OCI-LY7 (cell line): ENCODE results near the gene SLC39A13. TPM values are rescaled to one million over a fixed set of nuclear protein-coding genes. Genes with fewer than 3 reads are reported as not detected.

Experiments
- BruUV-seq: library from RNA; stranded (reverse); fragments of 400-500 nt; replicated peaks from 2 replicates; lab custom pipeline; 2021; lab: Mats Ljungman, UMichigan
- CTCF ChIA-PET: fragments of 300-600 bp; sonication (Branson Sonifier 250); formaldehyde crosslinking; loops from one replicate; lab custom pipeline; 2022; ENCODE audit warnings: antibody characterized with exemption; ENCODE audit not compliant: unreplicated experiment; lab: Charles Lee
- POLR2A ChIA-PET: fragments of 300-600 bp; sonication (Branson Sonifier 250); formaldehyde crosslinking; loops from one replicate; lab custom pipeline; 2022; ENCODE audit warnings: antibody characterized with exemption; lab: Charles Lee
- DNase-seq: peaks from one replicate; pipeline ENCODE4 v3.0.0-alpha.2; 2015; ENCODE audit warnings: low spot score
- H2AFZ ChIP-seq: fragments of 200-600 bp; sonication (generic), shearing (Covaris generic); 2 replicates; pipeline ENCODE4 v1.6.1; 2014; ENCODE audit warnings: mild to moderate bottlenecking, antibody characterized with exemption, low read length, moderate library complexity
- H3K27ac ChIP-seq: fragments of 200-600 bp; sonication (generic); 2 replicates; pipeline ENCODE4 v1.5.1; 2014; ENCODE audit warnings: mixed run types, low read depth, mild to moderate bottlenecking, moderate library complexity, low read length, inconsistent platforms; ENCODE audit not compliant: poor library complexity, severe bottlenecking
- H3K36me3 ChIP-seq: fragments of 200-600 bp; sonication (generic); 2 replicates; pipeline ENCODE4 v1.6.1; 2014; ENCODE audit warnings: mild to moderate bottlenecking, antibody characterized with exemption, low read length, moderate library complexity, mixed read lengths; ENCODE audit not compliant: insufficient read depth
- H3K4me1 ChIP-seq: fragments of 200-600 bp; sonication (generic); 2 replicates; pipeline ENCODE4 v1.5.1; 2014; ENCODE audit warnings: mild to moderate bottlenecking, low read length; ENCODE audit not compliant: insufficient read depth, poor library complexity, severe bottlenecking
- H3K4me2 ChIP-seq: fragments of 200-600 bp; sonication (generic); 2 replicates; pipeline ENCODE4 v1.6.1; 2014; ENCODE audit warnings: mild to moderate bottlenecking, low read length
- H3K4me3 ChIP-seq: fragments of 200-600 bp; sonication (generic); 2 replicates; pipeline ENCODE4 v1.5.1; 2014; ENCODE audit warnings: mild to moderate bottlenecking, low read depth, low read length; ENCODE audit not compliant: poor library complexity, severe bottlenecking
- H3K79me2 ChIP-seq: fragments of 200-600 bp; sonication (generic); 2 replicates; pipeline ENCODE4 v1.6.1; 2016; ENCODE audit warnings: low read depth, mild to moderate bottlenecking, low read length, moderate library complexity, mixed read lengths; ENCODE audit not compliant: insufficient read depth
- H3K9me2 ChIP-seq: fragments of 200-600 bp; sonication (generic); 2 replicates; pipeline ENCODE4 v1.6.1; 2016; ENCODE audit warnings: mild to moderate bottlenecking, low read length, mixed read lengths; ENCODE audit not compliant: insufficient read depth
- H3K9me3 ChIP-seq: fragments of 200-600 bp; sonication (generic); 2 replicates; pipeline ENCODE4 v1.6.1; 2014; ENCODE audit warnings: mild to moderate bottlenecking, mixed run types, low read length, mixed read lengths
- H4K20me1 ChIP-seq: fragments of 200-600 bp; sonication (generic); 2 replicates; pipeline ENCODE4 v1.6.1; 2014; ENCODE audit warnings: mild to moderate bottlenecking, antibody characterized with exemption, low read length, moderate library complexity, mixed read lengths; ENCODE audit not compliant: insufficient read depth
- EZH2phosphoT487 ChIP-seq: fragments of 200-600 bp; sonication (generic); IDR thresholded peaks from 2 replicates; pipeline ENCODE4 v1.6.1; 2018; ENCODE audit warnings: low read depth, borderline replicate concordance, mild to moderate bottlenecking, mixed run types, antibody characterized with exemption, low read length, moderate library complexity, mixed read lengths
- intact Hi-C: fragments of 100-400 bp; cut with micrococcal nuclease; formaldehyde crosslinking; loops from one replicate; pipeline ENCODE4 v1.10.0; 2022; ENCODE audit not compliant: unreplicated experiment
- total RNA-seq, 2 experiments: library from RNA; depleted of rRNA in 1 of 2; stranded (reverse); fragments of >200 nt in 1 of 2; shearing (Covaris generic) in 1 of 2; gene quantifications; 2 replicates each; pipeline ENCODE4 v1.2.3, GENCODE V29; 2014 to 2022
- TF ChIP-seq, protein P1 (sequence below): fragments of 200-600 bp; sonication (generic); conservative IDR thresholded peaks from 2 replicates; pipeline ENCODE4 v1.5.1; 2014; ENCODE audit warnings: mild to moderate bottlenecking, antibody characterized with exemption, low read length, moderate library complexity, mixed read lengths

Gene SLC39A13
- total RNA-seq, 2 experiments from 2014 or later: 30.5 to 31.8 TPM

- intact Hi-C loops: no loop called here
- TF ChIP-seq, protein P1, sequence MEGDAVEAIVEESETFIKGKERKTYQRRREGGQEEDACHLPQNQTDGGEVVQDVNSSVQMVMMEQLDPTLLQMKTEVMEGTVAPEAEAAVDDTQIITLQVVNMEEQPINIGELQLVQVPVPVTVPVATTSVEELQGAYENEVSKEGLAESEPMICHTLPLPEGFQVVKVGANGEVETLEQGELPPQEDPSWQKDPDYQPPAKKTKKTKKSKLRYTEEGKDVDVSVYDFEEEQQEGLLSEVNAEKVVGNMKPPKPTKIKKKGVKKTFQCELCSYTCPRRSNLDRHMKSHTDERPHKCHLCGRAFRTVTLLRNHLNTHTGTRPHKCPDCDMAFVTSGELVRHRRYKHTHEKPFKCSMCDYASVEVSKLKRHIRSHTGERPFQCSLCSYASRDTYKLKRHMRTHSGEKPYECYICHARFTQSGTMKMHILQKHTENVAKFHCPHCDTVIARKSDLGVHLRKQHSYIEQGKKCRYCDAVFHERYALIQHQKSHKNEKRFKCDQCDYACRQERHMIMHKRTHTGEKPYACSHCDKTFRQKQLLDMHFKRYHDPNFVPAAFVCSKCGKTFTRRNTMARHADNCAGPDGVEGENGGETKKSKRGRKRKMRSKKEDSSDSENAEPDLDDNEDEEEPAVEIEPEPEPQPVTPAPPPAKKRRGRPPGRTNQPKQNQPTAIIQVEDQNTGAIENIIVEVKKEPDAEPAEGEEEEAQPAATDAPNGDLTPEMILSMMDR: no peak
- no peak for TF ChIP-seq EZH2phosphoT487
- Histone ChIP-seq H3K79me2 (no peaks in the 10 kb centered on the region), H2AFZ (no peak overlapping the region), H4K20me1 (no peaks in the 10 kb centered on the region), H3K4me2 (no peak overlapping the region), H3K4me3 (no peak overlapping the region), H3K4me1 (peaks cover 6% of the 10 kb centered on the region), H3K27ac (no peak overlapping the region), H3K9me2 (no peaks in the 10 kb centered on the region), H3K9me3 (no peaks in the 10 kb centered on the region), H3K36me3 (no peaks in the 10 kb centered on the region)
- BruUV-seq: no TSS peak
- ChIA-PET CTCF (no interaction called here), POLR2A (interaction anchor here (0.9 kb wide), 1 partner anchor 12 kb away, joined by 3 read pairs; no protein-coding TSS in a partner anchor)
- DNase-seq: no peak
Observed at GRCh38 chr11:47431356-47432083, 23.1 kb downstream of the SLC39A13 start.

GRCh38 chr11:47433157-47433556 lies 24.8 kb downstream of the SLC39A13 start:
- no peaks in the 10 kb centered on the region for H3K79me2 ChIP-seq
- no peak overlapping the region for H3K27ac ChIP-seq
- H3K9me2 ChIP-seq: no peaks in the 10 kb centered on the region
- H3K9me3 ChIP-seq: no peaks in the 10 kb centered on the region
- BruUV-seq: no TSS peak
- H3K4me3 ChIP-seq: no peak overlapping the region
- ChIA-PET CTCF (no interaction called here), POLR2A (interaction anchor here (0.6 kb wide), 1 partner anchor 282 kb away, joined by 4 read pairs; no protein-coding TSS in a partner anchor)
- no peaks in the 10 kb centered on the region for H3K36me3 ChIP-seq
- DNase-seq: no peak
- H3K4me2 ChIP-seq: no peak overlapping the region
- TF ChIP-seq EZH2phosphoT487: no peak
- TF ChIP-seq, protein P1: no peak
- H3K4me1 ChIP-seq: no peaks in the 10 kb centered on the region
- H2AFZ ChIP-seq: no peak overlapping the region
- H4K20me1 ChIP-seq: no peaks in the 10 kb centered on the region
- intact Hi-C loops: no loop called here
